Panc1 (cell line): ENCODE results near the gene CPEB1. TPM values are rescaled to one million over a fixed set of nuclear protein-coding genes. Genes with fewer than 3 reads are reported as not detected.

ENCODE experiments used
- ATAC-seq: fragments of 200-7000 bp; cut with Tn5 transposase; 2 replicates; pipeline ENCODE4 v1.9.1; 2020; ENCODE audit warnings: mild to moderate bottlenecking, moderate library complexity
- BruUV-seq: library from RNA; stranded (reverse); fragments of 400-500 nt; replicated peaks from 2 replicates; lab custom pipeline; 2021; lab: Mats Ljungman, UMichigan
- CTCF ChIA-PET: fragments of 300-600 bp; sonication (Branson Sonifier 250); formaldehyde crosslinking; loops from one replicate; lab custom pipeline; 2022; ENCODE audit warnings: antibody characterized with exemption; lab: Charles Lee
- POLR2A ChIA-PET: fragments of 300-600 bp; sonication (Branson Sonifier 250); formaldehyde crosslinking; loops from one replicate; lab custom pipeline; 2022; ENCODE audit warnings: antibody characterized with exemption; lab: Charles Lee
- DNase-seq: peaks from one replicate; pipeline ENCODE4 v3.0.0-alpha.2; 2010; ENCODE audit warnings: low read depth, low spot score
- H3K27ac ChIP-seq: 2 replicates; pipeline ENCODE4 v1.5.1; 2011; ENCODE audit warnings: mild to moderate bottlenecking, low read length, inconsistent platforms
- H3K27me3 ChIP-seq: fragments of 200-500 bp; sonication (Bioruptor generic); 2 replicates; pipeline ENCODE4 v1.6.0; 2014; ENCODE audit warnings: low read length, inconsistent platforms; ENCODE audit not compliant: control insufficient read depth, insufficient read depth
- H3K36me3 ChIP-seq: fragments of 200-500 bp; sonication (Bioruptor generic); 2 replicates; pipeline ENCODE4 v1.5.1; 2014; ENCODE audit warnings: inconsistent platforms, mild to moderate bottlenecking, low read length, moderate library complexity; ENCODE audit not compliant: control insufficient read depth, insufficient read depth
- H3K4me1 ChIP-seq: 2 replicates; pipeline ENCODE4 v1.5.1; 2011; ENCODE audit warnings: inconsistent platforms, mild to moderate bottlenecking, low read length, moderate library complexity; ENCODE audit not compliant: control insufficient read depth, insufficient read depth
- H3K4me3 ChIP-seq, 2 experiments: 2 replicates each; pipeline ENCODE4 v1.5.1; 2011 to 2012; ENCODE audit warnings: low read depth in 2 of 2, low read length in 2 of 2, mild to moderate bottlenecking in 2 of 2, inconsistent platforms in 1 of 2, moderate library complexity in 1 of 2
- H3K9me3 ChIP-seq: fragments of 200-500 bp; sonication (Bioruptor generic); 2 replicates; pipeline ENCODE4 v1.5.1; 2014; ENCODE audit warnings: low read depth, mild to moderate bottlenecking, inconsistent platforms, low read length, moderate library complexity; ENCODE audit not compliant: control insufficient read depth, insufficient read depth
- CTCF ChIP-seq: fragments of 450-650 bp; IDR thresholded peaks from 2 replicates; pipeline ENCODE4 v1.5.1; 2017; ENCODE audit warnings: mild to moderate bottlenecking
- POLR2AphosphoS5 ChIP-seq: IDR thresholded peaks from 2 replicates; pipeline ENCODE4 v1.6.1; 2012; ENCODE audit warnings: mild to moderate bottlenecking, low read depth, low read length, moderate library complexity
- REST ChIP-seq, 2 experiments: IDR thresholded peaks; 2 replicates each; pipeline ENCODE4 v1.6.1; 2011 to 2012; ENCODE audit warnings: low read depth in 2 of 2, control low read depth in 1 of 2, low read length in 1 of 2, mild to moderate bottlenecking in 1 of 2, moderate library complexity in 1 of 2; ENCODE audit not compliant: insufficient read depth in 1 of 2
- SIN3A ChIP-seq: IDR thresholded peaks from 2 replicates; pipeline ENCODE4 v1.6.1; 2012; ENCODE audit warnings: low read depth, mild to moderate bottlenecking, low read length, moderate library complexity, borderline replicate concordance; ENCODE audit not compliant: insufficient read depth
- TCF7L2 ChIP-seq: IDR thresholded peaks from 2 replicates; pipeline ENCODE4 v1.6.1; 2011; ENCODE audit warnings: mild to moderate bottlenecking, low read depth, low read length, inconsistent platforms
- in situ Hi-C: cut with HindIII; loops from 2 replicates; pipeline ENCODE4 v1.10.0; 2016; ENCODE audit warnings: low sequenced_read_pairs, low pct_unique_long_range_greater_than_20kb
- intact Hi-C: fragments of 100-400 bp; cut with micrococcal nuclease; formaldehyde crosslinking; loops from one replicate; pipeline ENCODE4 v1.10.0; 2022; ENCODE audit not compliant: unreplicated experiment
- total RNA-seq: library from RNA; stranded (reverse); gene quantifications from one replicate; pipeline ENCODE4 v1.2.1, GENCODE V29; 2021; ENCODE audit not compliant: unreplicated experiment

The CPEB1 gene
- total RNA-seq, 1 experiment from 2014 or later = 19.5 TPM

GRCh38 chr15:82611348-82611747 lies 35.8 kb downstream of the CPEB1 start:
- no TSS peak for BruUV-seq
- intact Hi-C loops = no loop called here
- Histone ChIP-seq H3K27ac (no peak overlapping the region), H3K4me1 (no peaks in the 10 kb centered on the region), H3K4me3 (no peak overlapping the region), H3K27me3 (no peaks in the 10 kb centered on the region), H3K9me3 (no peaks in the 10 kb centered on the region), H3K36me3 (no peaks in the 10 kb centered on the region)
- TF ChIP-seq SIN3A (no peak), POLR2AphosphoS5 (no peak), REST (IDR thresholded peaks at IDR 0.05; ENCODE audit: insufficient read depth in 1 of 2, low read depth in 2 of 2, low read length in 1 of 2) (no peak), TCF7L2 (no peak), CTCF (no peak)
- ChIA-PET CTCF (no interaction called here), POLR2A (no interaction called here)
- in situ Hi-C loops = no loop called here
- no peak for DNase-seq
- no peak for ATAC-seq

- Histone ChIP-seq H3K36me3 (no peaks in the 10 kb centered on the region), H3K27ac (no peak overlapping the region), H3K4me1 (no peaks in the 10 kb centered on the region), H3K4me3 (no peak overlapping the region), H3K9me3 (no peaks in the 10 kb centered on the region), H3K27me3 (no peaks in the 10 kb centered on the region)
- ChIA-PET POLR2A (no interaction called here), CTCF (no interaction called here)
- TF ChIP-seq SIN3A (no peak), CTCF (no peak), REST (IDR thresholded peaks at IDR 0.05; ENCODE audit: insufficient read depth in 1 of 2, low read depth in 2 of 2, low read length in 1 of 2) (no peak), TCF7L2 (no peak), POLR2AphosphoS5 (no peak)
- in situ Hi-C loops = no loop called here
- DNase-seq (no peak), ATAC-seq (no peak)
- intact Hi-C loops = no loop called here
- no TSS peak for BruUV-seq
Measured at GRCh38 chr15:82602195-82602594, 45.0 kb downstream of the CPEB1 start.
